OCI-LY1 (cell line): ENCODE measurements around the gene NACC2.

Source experiments
- H2AFZ ChIP-seq: fragments of 200-600 bp; sonication (generic), shearing (Covaris generic); 2 replicates; pipeline ENCODE4 v1.6.0; 2014; ENCODE audit warnings: antibody characterized with exemption, mild to moderate bottlenecking, low read length
- H3F3A ChIP-seq: fragments of 200-600 bp; sonication (generic), shearing (Covaris generic); 2 replicates; pipeline ENCODE4 v1.6.0; 2014; ENCODE audit warnings: mild to moderate bottlenecking, antibody characterized with exemption, low read length, moderate library complexity; ENCODE audit not compliant: insufficient read depth
- H3K27ac ChIP-seq: fragments of 200-600 bp; sonication (generic); 2 replicates; pipeline ENCODE4 v1.5.1; 2014; ENCODE audit warnings: low read length, mixed run types, mild to moderate bottlenecking, low read depth; ENCODE audit not compliant: poor library complexity, severe bottlenecking
- H3K27me3 ChIP-seq: fragments of 200-600 bp; sonication (generic); 2 replicates; pipeline ENCODE4 v1.6.0; 2014; ENCODE audit warnings: antibody characterized with exemption, mild to moderate bottlenecking, low read length, moderate library complexity; ENCODE audit not compliant: insufficient read depth
- H3K36me3 ChIP-seq: fragments of 200-600 bp; sonication (generic); 2 replicates; pipeline ENCODE4 v1.6.1; 2014; ENCODE audit warnings: mild to moderate bottlenecking, antibody characterized with exemption, low read length, moderate library complexity, mixed read lengths; ENCODE audit not compliant: insufficient read depth
- H3K4me1 ChIP-seq: fragments of 200-600 bp; sonication (generic); 2 replicates; pipeline ENCODE4 v1.5.1; 2014; ENCODE audit warnings: mild to moderate bottlenecking, low read length, moderate library complexity; ENCODE audit not compliant: insufficient read depth, severe bottlenecking
- H3K4me2 ChIP-seq: fragments of 200-600 bp; sonication (generic), shearing (Covaris generic); 2 replicates; pipeline ENCODE4 v1.6.1; 2014; ENCODE audit warnings: low read length
- H3K4me3 ChIP-seq: fragments of 200-600 bp; sonication (generic); 2 replicates; pipeline ENCODE4 v1.5.1; 2014; ENCODE audit warnings: low read length, low read depth, mild to moderate bottlenecking, mixed read lengths; ENCODE audit not compliant: poor library complexity, severe bottlenecking
- H3K79me2 ChIP-seq: fragments of 200-600 bp; shearing (Covaris generic); 2 replicates; pipeline ENCODE4 v1.6.1; 2016; ENCODE audit warnings: mixed run types, low read length, mixed read lengths; ENCODE audit not compliant: insufficient read depth
- H3K9ac ChIP-seq: fragments of 200-600 bp; sonication (generic), shearing (Covaris generic); 2 replicates; pipeline ENCODE4 v1.6.1; 2014; ENCODE audit warnings: mild to moderate bottlenecking, low read length, mixed read lengths
- H3K9me2 ChIP-seq: fragments of 200-600 bp; sonication (generic), shearing (Covaris generic); 2 replicates; pipeline ENCODE4 v1.6.1; 2014; ENCODE audit warnings: low read depth, mild to moderate bottlenecking, low read length, mixed read lengths
- H3K9me3 ChIP-seq: fragments of 200-600 bp; shearing (Covaris generic); 2 replicates; pipeline ENCODE4 v1.6.1; 2014; ENCODE audit warnings: low read length, mixed read lengths
- H4K20me1 ChIP-seq: fragments of 200-600 bp; sonication (generic), shearing (Covaris generic); 2 replicates; pipeline ENCODE4 v1.6.0; 2016; ENCODE audit warnings: mild to moderate bottlenecking, low read length; ENCODE audit not compliant: insufficient read depth
- CTCF ChIP-seq: fragments of 200-600 bp; sonication (generic), shearing (Covaris generic); IDR thresholded peaks from 2 replicates; pipeline ENCODE4 v1.5.1; 2017; ENCODE audit warnings: mild to moderate bottlenecking, antibody characterized with exemption, low read length, moderate library complexity, mixed read lengths
- EZH2 ChIP-seq: fragments of 200-600 bp; sonication (generic), shearing (Covaris generic); IDR thresholded peaks from 2 replicates; pipeline ENCODE4 v1.8.0; 2017; ENCODE audit warnings: borderline replicate concordance, mixed run types, mild to moderate bottlenecking, antibody characterized with exemption, low read length, moderate library complexity, mixed read lengths

The NACC2 gene

GRCh38 chr9:136050701-136051452, 44.2 kb downstream of the NACC2 start:
- no peaks in the 10 kb centered on the region for H3K36me3 ChIP-seq
- TF ChIP-seq CTCF (no peak), EZH2 (no peak)
- H3K4me1 ChIP-seq, result no peaks in the 10 kb centered on the region
- H4K20me1 ChIP-seq, result no peaks in the 10 kb centered on the region
- no peak overlapping the region for H3K4me2 ChIP-seq
- no peaks in the 10 kb centered on the region for H3K9me2 ChIP-seq
- H3K9ac ChIP-seq, result no peak overlapping the region
- no peak overlapping the region for H2AFZ ChIP-seq
- no peak overlapping the region for H3K27ac ChIP-seq
- H3K4me3 ChIP-seq, result no peak overlapping the region
- H3K79me2 ChIP-seq, result no peaks in the 10 kb centered on the region
- H3K9me3 ChIP-seq, result no peaks in the 10 kb centered on the region
- H3F3A ChIP-seq, result no peaks in the 10 kb centered on the region
- 0 out of 2 replicates have a peak, but pooled peaks cover 4% of the 10 kb centered on the region for H3K27me3 ChIP-seq

- Histone ChIP-seq H3K27ac (no peak overlapping the region), H3K4me3 (no peak overlapping the region), H3K9me3 (no peaks in the 10 kb centered on the region), H3K4me1 (no peaks in the 10 kb centered on the region), H3K36me3 (no peaks in the 10 kb centered on the region), H4K20me1 (no peaks in the 10 kb centered on the region), H3K9ac (no peak overlapping the region), H3K9me2 (no peaks in the 10 kb centered on the region), H3F3A (no peaks in the 10 kb centered on the region), H3K27me3 (0 out of 2 replicates have a peak, but pooled peaks cover 3% of the 10 kb centered on the region), H2AFZ (no peak overlapping the region), H3K4me2 (no peak overlapping the region), H3K79me2 (no peaks in the 10 kb centered on the region)
- TF ChIP-seq CTCF, result no peak
- TF ChIP-seq EZH2, result no peak
Observed at GRCh38 chr9:136050266-136050700, 44.8 kb downstream of the NACC2 start.

GRCh38 chr9:136049491-136050265, 45.4 kb downstream of the NACC2 start:
- no peaks in the 10 kb centered on the region for H3K9me3 ChIP-seq
- no peaks in the 10 kb centered on the region for H3K79me2 ChIP-seq
- no peak for TF ChIP-seq CTCF
- no peak for TF ChIP-seq EZH2
- no peak overlapping the region for H3K27ac ChIP-seq
- no peaks in the 10 kb centered on the region for H3K9me2 ChIP-seq
- H3K27me3 ChIP-seq, result 0 out of 2 replicates have a peak, but pooled peaks cover 4% of the 10 kb centered on the region
- H3K4me2 ChIP-seq, result no peak overlapping the region
- H4K20me1 ChIP-seq, result no peaks in the 10 kb centered on the region
- H3K36me3 ChIP-seq, result no peaks in the 10 kb centered on the region
- no peaks in the 10 kb centered on the region for H3F3A ChIP-seq
- no peak overlapping the region for H3K4me3 ChIP-seq
- no peak overlapping the region for H2AFZ ChIP-seq
- H3K9ac ChIP-seq, result no peak overlapping the region
- no peaks in the 10 kb centered on the region for H3K4me1 ChIP-seq
